ENCODE measurements around the gene UBE2E2.

DNA sequence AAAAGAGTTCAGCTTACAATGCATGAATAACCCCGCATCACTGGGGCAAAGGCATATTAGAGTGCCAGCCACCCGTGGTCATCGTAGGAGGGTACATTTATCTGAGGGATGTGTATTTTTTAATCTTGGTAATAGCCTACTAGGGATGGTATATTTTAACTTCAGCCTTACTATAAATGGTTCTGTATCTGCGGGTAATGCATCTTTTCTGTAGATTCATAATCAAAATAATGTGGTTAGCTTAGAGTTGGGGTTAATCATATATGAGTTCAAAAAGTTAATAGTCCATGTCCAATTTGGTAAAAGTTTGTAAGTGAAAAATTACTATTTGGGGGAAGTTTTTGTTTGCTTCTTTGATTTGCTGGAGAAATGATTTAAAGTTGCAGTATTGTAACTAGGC, 339.0 kb downstream of the UBE2E2 start:
- TF ChIP-seq GATA2 (IDR thresholded peaks at IDR 0.05; ENCODE audit: low read depth, low read length) (no peak), GATA3 (IDR thresholded peaks at IDR 0.05; ENCODE audit: low read depth, low read length) (no peak)

Data from SH-SY5Y (cell line).